T-cell (primary cell): ENCODE data around the gene SNHG17. TPM values are rescaled to one million over a fixed set of nuclear protein-coding genes. Genes with fewer than 3 reads are reported as not detected.
"Not testable (repeated sequence)": the region's sequence is repeated elsewhere in the genome, so short reads cannot be mapped to it uniquely, and the experiment has no call there.

Experiments used
- ATAC-seq, 4 experiments: fragments of 200-7000 bp in 3 of 4; fragments of 150-1000 bp in 1 of 4; cut with Tn5 transposase; replicated peaks in 1 of 4; 1 replicate in 3 of 4; 2 replicates in 1 of 4; pipeline ENCODE4 v1.10.0; 2021; ENCODE audit warnings: moderate library complexity in 3 of 4, mild to moderate bottlenecking in 2 of 4, moderate number of reproducible peaks in 1 of 4
- CTCF ChIA-PET, 2 donors: fragments of 300-600 bp; sonication (Branson Sonifier 250); formaldehyde crosslinking; loops; one replicate each; lab custom pipeline; 2022; ENCODE audit warnings: antibody characterized with exemption in 2 of 2; lab: Charles Lee
- POLR2A ChIA-PET, 2 donors: fragments of 300-600 bp; sonication (Branson Sonifier 250); formaldehyde crosslinking; loops; one replicate each; lab custom pipeline; 2022; ENCODE audit warnings: antibody characterized with exemption in 2 of 2; lab: Charles Lee
- DNase-seq, 35 experiments: peaks; one replicate each; pipeline versions ENCODE4 v3.0.0 to v3.0.0-alpha.2; 2013 to 2023
- H3K27ac ChIP-seq: one replicate; pipeline ENCODE4 v1.5.1; 2013; ENCODE audit warnings: low read length
- H3K27me3 ChIP-seq, 2 experiments: replicated peaks in 1 of 2; 1 replicate in 1 of 2; 2 replicates in 1 of 2; pipeline versions ENCODE4 v1.6.1 to v1.7.0; 2013; ENCODE audit warnings: low read length in 1 of 2, mixed read lengths in 1 of 2; ENCODE audit not compliant: control insufficient read depth in 2 of 2, insufficient read depth in 2 of 2; ENCODE audit errors: extremely low read depth in 1 of 2
- H3K36me3 ChIP-seq, 2 donors: 1 replicate in 1 of 2; 2 replicates in 1 of 2; pipeline versions ENCODE4 v1.6.1 to v1.7.0; 2013; ENCODE audit warnings: low read length in 1 of 2; ENCODE audit not compliant: control insufficient read depth in 2 of 2, insufficient read depth in 1 of 2; ENCODE audit errors: extremely low read depth in 1 of 2
- H3K4me1 ChIP-seq, 2 experiments: 1 replicate in 1 of 2; 2 replicates in 1 of 2; pipeline versions ENCODE4 v1.6.1 to v1.7.0; 2013; ENCODE audit warnings: low read length in 2 of 2, mixed read lengths in 1 of 2; ENCODE audit not compliant: insufficient read depth in 2 of 2, control insufficient read depth in 1 of 2; ENCODE audit errors: extremely low read depth in 1 of 2
- H3K4me3 ChIP-seq, 2 donors: 1 replicate in 1 of 2; 2 replicates in 1 of 2; pipeline versions ENCODE4 v1.5.1 to v1.7.0; 2013; ENCODE audit warnings: mild to moderate bottlenecking in 2 of 2, low read length in 1 of 2, moderate library complexity in 1 of 2; ENCODE audit not compliant: control insufficient read depth in 1 of 2; ENCODE audit errors: extremely low read depth in 1 of 2
- H3K9me3 ChIP-seq: 2 replicates; pipeline ENCODE4 v1.7.0; 2013
- H3K27ac Mint-ChIP-seq, 2 donors: one replicate each; pipeline ENCODE4 v1.8.0; 2020 to 2021; ENCODE audit warnings: mild to moderate bottlenecking in 2 of 2, mixed read lengths in 2 of 2
- H3K27me3 Mint-ChIP-seq, 2 donors: one replicate each; pipeline ENCODE4 v1.8.0; 2021 to 2022; ENCODE audit warnings: mixed read lengths in 2 of 2
- H3K36me3 Mint-ChIP-seq: one replicate; pipeline ENCODE4 v1.8.0; 2021; ENCODE audit warnings: mixed read lengths
- H3K4me1 Mint-ChIP-seq, 3 donors: one replicate each; pipeline ENCODE4 v1.8.0; 2020 to 2022; ENCODE audit warnings: mixed read lengths in 3 of 3, mild to moderate bottlenecking in 1 of 3
- H3K4me3 Mint-ChIP-seq, 3 donors: one replicate each; pipeline ENCODE4 v1.8.0; 2020 to 2022; ENCODE audit warnings: mild to moderate bottlenecking in 3 of 3, mixed read lengths in 3 of 3, moderate library complexity in 3 of 3
- H3K9me3 Mint-ChIP-seq, 3 donors: one replicate each; pipeline ENCODE4 v1.8.0; 2020 to 2022; ENCODE audit warnings: mixed read lengths in 3 of 3
- WGBS: methylation state at CpG from one replicate; pipeline ENCODE4 v1.1.5; 2013; ENCODE audit warnings: missing lambda C conversion rate; ENCODE audit not compliant: insufficient coverage; 5-methylcytosine and 5-hydroxymethylcytosine counted together
- total RNA-seq, 35 experiments: library from RNA in 6 of 35; stranded (reverse) in 6 of 35; fragments of 120-200 nt in 1 of 35; gene quantifications; one replicate each; pipeline versions ENCODE4 v1.2.1 to v1.2.4 and lab custom pipeline; 2013 to 2026

SNHG17 gene
- total RNA-seq, 5 donors from 2014 or later (not counting 1 experiment from before 2014, with no cell fraction given), result 46.7 to 77.9 (median 67.6) TPM

DNA sequence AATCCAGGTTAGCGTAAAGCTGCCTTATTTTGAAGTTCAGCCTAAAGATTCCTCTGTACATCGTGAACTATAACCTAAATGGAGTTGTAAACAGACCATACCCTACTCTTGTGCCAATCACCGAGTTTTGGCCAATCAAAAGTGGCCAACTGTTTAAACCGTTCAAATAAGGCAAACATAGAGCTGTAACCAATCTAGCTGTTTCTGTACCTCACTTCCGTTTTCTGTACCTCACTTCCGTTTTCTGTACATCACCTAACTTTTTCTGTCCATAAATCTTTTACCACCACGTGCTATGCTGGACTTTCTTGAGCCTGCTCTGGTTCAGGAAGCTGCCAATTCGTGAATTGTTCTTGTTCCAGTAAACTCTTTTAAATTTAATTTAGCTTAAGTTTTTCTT is 49.1 kb downstream of the SNHG17 start:
- no peak for DNase-seq
- Histone ChIP-seq H3K27me3 (peaks cover 0 to 10% of the 10 kb centered on the region in 2 experiments), H3K27ac (no peak overlapping the region), H3K9me3 (no peaks in the 10 kb centered on the region), H3K36me3 (no peaks in the 10 kb centered on the region), H3K4me3 (no peak overlapping the region), H3K4me1 (no peaks in the 10 kb centered on the region)
- POLR2A ChIA-PET, result no interaction called here
- Mint-ChIP-seq H3K36me3 (peaks cover 5% of the 10 kb centered on the region), H3K4me1 (no peaks in the 10 kb centered on the region), H3K4me3 (no peak overlapping the region), H3K27ac (no peak overlapping the region), H3K27me3 (peaks cover 13 to 40% of the 10 kb centered on the region in 2 donors), H3K9me3 (peaks cover 4 to 12% (median 9%) of the 10 kb centered on the region in 3 donors)
- ATAC-seq, result no peak
- CTCF ChIA-PET, result interaction anchor here in 1 of 2 donors (0.5 kb wide), 1 partner anchor 328 kb away, joined by 6 read pairs; no protein-coding TSS in a partner anchor
- 56% methylated on average over 8 of the region's 8 CpGs for WGBS

GRCh38 chr20:38383147-38383546 is 52.0 kb downstream of the SNHG17 start:
- H3K27ac ChIP-seq, result no peak overlapping the region
- POLR2A ChIA-PET, result interaction anchor here in 1 of 2 donors (0.7 kb wide), 1 partner anchor 15 kb away, joined by 3 read pairs; no protein-coding TSS in a partner anchor
- peaks cover 11 to 36% of the 10 kb centered on the region in 2 donors for H3K27me3 Mint-ChIP-seq

GRCh38 chr20:38377838-38378237 is 57.3 kb downstream of the SNHG17 start:
- no CpG with 5 or more reads among the region's 5 CpGs for WGBS
- ATAC-seq, H3K27ac ChIP-seq, DNase-seq, H3K9me3 Mint-ChIP-seq, H3K4me3 ChIP-seq, H3K36me3 Mint-ChIP-seq, H3K4me3 Mint-ChIP-seq, POLR2A ChIA-PET, H3K27ac Mint-ChIP-seq, H3K4me1 ChIP-seq, CTCF ChIA-PET, H3K4me1 Mint-ChIP-seq, H3K36me3 ChIP-seq, H3K9me3 ChIP-seq: not testable (repeated sequence)
- peaks cover 0 to 11% of the 10 kb centered on the region in 2 experiments for H3K27me3 ChIP-seq
- H3K27me3 Mint-ChIP-seq, result peaks cover 8 to 21% of the 10 kb centered on the region in 2 donors

More at GRCh38 chr20:38383147-38383546, 52.0 kb downstream of the SNHG17 start:
- Mint-ChIP-seq H3K36me3 (no peaks in the 10 kb centered on the region), H3K27ac (no peak overlapping the region), H3K4me1 (no peaks in the 10 kb centered on the region), H3K4me3 (no peak overlapping the region), H3K9me3 (no peaks in the 10 kb centered on the region)
- CTCF ChIA-PET, result no interaction called here
- 56% methylated on average over 2 of the region's 4 CpGs for WGBS
- DNase-seq (no peak), ATAC-seq (no peak)
- no peak overlapping the region for H3K4me3 ChIP-seq
- peaks cover 0 to 12% of the 10 kb centered on the region in 2 experiments for H3K27me3 ChIP-seq
- H3K4me1 ChIP-seq, result no peaks in the 10 kb centered on the region
- H3K9me3 ChIP-seq, result no peaks in the 10 kb centered on the region
- H3K36me3 ChIP-seq, result no peaks in the 10 kb centered on the region

DNA sequence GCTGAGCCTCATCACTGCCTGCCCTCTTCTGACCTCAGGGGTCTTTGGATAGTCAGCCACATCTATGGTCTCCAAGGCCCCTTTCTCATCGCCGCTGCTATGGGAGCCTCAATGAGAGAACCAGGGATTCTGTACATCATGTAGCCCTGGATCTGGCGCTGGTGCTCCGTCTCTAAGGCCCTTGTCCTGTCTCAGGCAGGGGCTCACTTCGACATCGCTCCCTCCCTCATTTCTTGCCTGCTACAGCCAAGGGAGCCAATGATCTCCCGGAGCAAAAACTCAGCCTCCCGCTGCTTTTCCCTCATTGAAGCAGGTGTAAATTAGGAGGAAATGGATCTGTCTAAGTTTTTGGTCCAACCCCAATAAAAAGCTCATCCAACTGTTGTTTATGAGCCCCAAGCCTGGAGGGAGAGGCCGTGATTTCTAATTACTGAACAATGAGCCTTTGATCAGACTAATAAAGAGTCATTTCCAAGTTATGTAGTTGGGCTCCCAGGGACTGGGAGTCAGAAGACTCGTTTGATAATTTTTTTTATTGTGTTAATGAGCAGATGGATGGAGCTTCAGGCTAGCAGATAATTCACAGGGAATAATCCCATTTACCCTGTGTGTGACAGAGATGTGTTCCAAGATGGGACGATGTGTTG is 58.0 kb downstream of the SNHG17 start:
- H3K36me3 ChIP-seq, result no peaks in the 10 kb centered on the region
- 89% methylated on average over 4 of the region's 11 CpGs for WGBS
- no peaks in the 10 kb centered on the region for H3K4me1 Mint-ChIP-seq
- H3K9me3 Mint-ChIP-seq, result no peaks in the 10 kb centered on the region
- peaks cover 0 to 11% of the 10 kb centered on the region in 2 experiments for H3K27me3 ChIP-seq
- ATAC-seq (no peak), DNase-seq (no peak)
- H3K4me3 ChIP-seq, result no peak overlapping the region
- no peaks in the 10 kb centered on the region for H3K4me1 ChIP-seq
- no peaks in the 10 kb centered on the region for H3K36me3 Mint-ChIP-seq
- no peak overlapping the region for H3K27ac ChIP-seq
- H3K27ac Mint-ChIP-seq, result no peak overlapping the region
- H3K4me3 Mint-ChIP-seq, result no peak overlapping the region
- no peaks in the 10 kb centered on the region for H3K9me3 ChIP-seq
- CTCF ChIA-PET, result interaction anchor here in 1 of 2 donors (0.6 kb wide), 1 partner anchor 33 kb away, joined by 5 read pairs; no protein-coding TSS in a partner anchor
- peaks cover 8 to 16% of the 10 kb centered on the region in 2 donors for H3K27me3 Mint-ChIP-seq
- POLR2A ChIA-PET, result no interaction called here

- Histone ChIP-seq H3K27me3 (peaks cover 0 to 6% of the 10 kb centered on the region in 2 experiments), H3K4me1 (no peaks in the 10 kb centered on the region), H3K36me3 (no peaks in the 10 kb centered on the region), H3K9me3 (no peaks in the 10 kb centered on the region), H3K4me3 (no peak overlapping the region), H3K27ac (no peak overlapping the region)
- ChIA-PET POLR2A (interaction anchor here in 1 of 2 donors (0.6 kb wide), 1 partner anchor 1243 kb away, joined by 3 read pairs; no protein-coding TSS in a partner anchor), CTCF (no interaction called here)
- no peak overlapping the region for H3K27ac Mint-ChIP-seq
- no peak for DNase-seq
- no CpG with 5 or more reads among the region's 5 CpGs for WGBS
- no peak for ATAC-seq
- no peaks in the 10 kb centered on the region for H3K36me3 Mint-ChIP-seq
- H3K4me1 Mint-ChIP-seq, result peaks cover 0 to 10% (median 2%) of the 10 kb centered on the region in 3 donors
- no peak overlapping the region for H3K4me3 Mint-ChIP-seq
- H3K9me3 Mint-ChIP-seq, result no peaks in the 10 kb centered on the region
- peaks cover 4 to 7% of the 10 kb centered on the region in 2 donors for H3K27me3 Mint-ChIP-seq
Observed at GRCh38 chr20:38373898-38374297, 61.2 kb downstream of the SNHG17 start.

DNA sequence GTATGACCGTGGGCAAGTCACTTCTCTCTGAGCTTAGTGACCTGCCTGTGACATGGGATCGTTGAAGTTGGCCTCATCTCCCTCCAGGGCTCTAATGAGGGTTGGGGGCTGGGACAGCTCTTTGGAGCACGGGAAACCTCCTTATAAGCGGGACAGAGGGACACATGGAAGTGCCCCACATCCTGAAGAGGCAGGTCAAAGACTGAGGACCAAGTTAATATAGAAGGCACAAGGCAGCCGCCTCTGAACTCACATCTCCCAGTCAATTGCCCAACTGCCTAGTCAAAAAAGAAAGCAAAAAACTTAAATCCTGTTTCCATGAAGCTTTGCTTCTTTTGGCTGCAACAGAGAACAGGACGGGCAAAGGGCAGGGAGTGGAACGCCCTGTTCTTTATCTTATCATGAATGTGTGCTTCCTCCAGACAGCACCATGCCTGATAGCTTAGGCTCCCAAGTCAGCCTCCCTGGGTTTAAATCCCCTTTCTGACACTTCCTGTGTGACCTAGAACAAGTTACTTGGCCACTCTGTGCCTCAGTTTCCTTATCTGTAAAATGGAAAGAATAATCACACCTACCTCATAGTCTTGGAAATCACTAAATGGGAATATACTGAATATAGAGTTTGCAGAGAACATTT is 61.8 kb downstream of the SNHG17 start:
- no peak for DNase-seq
- peaks cover 0 to 6% of the 10 kb centered on the region in 2 experiments for H3K27me3 ChIP-seq
- Mint-ChIP-seq H3K4me1 (peaks cover 0 to 10% (median 2%) of the 10 kb centered on the region in 3 donors), H3K27me3 (peaks cover 4 to 7% of the 10 kb centered on the region in 2 donors), H3K9me3 (no peaks in the 10 kb centered on the region), H3K36me3 (no peaks in the 10 kb centered on the region), H3K27ac (no peak overlapping the region), H3K4me3 (no peak overlapping the region)
- no peaks in the 10 kb centered on the region for H3K9me3 ChIP-seq
- no peaks in the 10 kb centered on the region for H3K4me1 ChIP-seq
- no peaks in the 10 kb centered on the region for H3K36me3 ChIP-seq
- no peak overlapping the region for H3K4me3 ChIP-seq
- no peak for ATAC-seq
- H3K27ac ChIP-seq, result no peak overlapping the region
- ChIA-PET POLR2A (no interaction called here), CTCF (no interaction called here)
- WGBS, result 60% methylated on average over 2 of the region's 7 CpGs
